GM13976 (cell line): ENCODE results near the gene RARS2.

Experiments
- DNase-seq: peaks from one replicate; pipeline ENCODE4 v3.0.0; 2012; ENCODE audit warnings: low spot score
- CTCF ChIP-seq: IDR thresholded peaks from 2 replicates; pipeline ENCODE4 v1.5.1; 2012; ENCODE audit warnings: borderline replicate concordance, mild to moderate bottlenecking; ENCODE audit not compliant: insufficient read depth; ENCODE audit errors: extremely low read depth, missing control alignments, control extremely low read depth
- in situ Hi-C: fragments of 300-500 bp; cut with MboI; formaldehyde crosslinking; loops from one replicate; pipeline ENCODE4 v1.12.0; 2022; ENCODE audit warnings: low sequenced_read_pairs, mixed read lengths, inconsistent platforms; ENCODE audit not compliant: unreplicated experiment

RARS2 gene

GRCh38 chr6:87473419-87473903 is 116.3 kb downstream of the RARS2 start:
- in situ Hi-C loops: no loop called here
- no peak for TF ChIP-seq CTCF

GRCh38 chr6:87472525-87473418 is 117.0 kb downstream of the RARS2 start, which contains the start of gene SLC35A1:
Gene SLC35A1 (plus strand): TSS chr6:87472974. CDS start chr6:87473004, 30 bp downstream.
- in situ Hi-C loops: no loop called here
- peak; percentile 91 for DNase-seq
- TF ChIP-seq CTCF: no peak

More at GRCh38 chr6:87473419-87473903, 116.3 kb downstream of the RARS2 start:
- peak; percentile 75 for DNase-seq

- DNase-seq: no peak
- TF ChIP-seq CTCF: no peak
- in situ Hi-C loops: no loop called here
Measured at GRCh38 chr6:87465051-87465450, 124.7 kb downstream of the RARS2 start.
